Upper lobe of left lung (tissue), 4 donors: ENCODE data around the gene MXI1.

Experiments used
- POLR2A ChIP-seq, 4 donors: fragments of 450-650 bp; IDR thresholded peaks; one replicate each; pipeline ENCODE4 v1.5.1; 2016 to 2017; ENCODE audit warnings: antibody characterized with exemption in 4 of 4, mild to moderate bottlenecking in 2 of 4
- TF ChIP-seq, protein P1 (sequence below), 6 experiments: fragments of 450-650 bp in 4 of 6; fragments of 200-600 bp in 2 of 6; sonication (generic) in 2 of 6; IDR thresholded peaks; one replicate each; pipeline ENCODE4 v1.5.1; 2016 to 2019; ENCODE audit warnings: antibody characterized with exemption in 6 of 6

DNA sequence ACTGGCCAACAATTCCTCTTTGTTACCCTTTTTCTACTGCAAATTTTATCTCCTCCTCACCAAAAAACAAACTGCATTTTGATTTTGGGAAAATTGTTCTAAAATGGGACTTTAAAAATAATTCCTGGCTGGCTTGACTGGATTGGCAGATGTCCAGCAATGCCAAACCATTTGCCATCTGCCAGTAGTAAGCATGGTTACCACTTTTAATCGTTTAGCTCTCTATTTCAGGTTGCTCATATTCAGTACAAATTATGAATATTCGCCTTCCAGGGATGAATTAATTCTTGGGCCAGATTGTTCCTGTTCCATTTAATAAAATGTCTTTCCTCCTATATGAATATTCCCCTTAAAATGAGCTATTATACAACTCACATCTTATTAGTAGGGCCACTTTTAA lies 61.6 kb downstream of the MXI1 start:
- TF ChIP-seq, protein P1, sequence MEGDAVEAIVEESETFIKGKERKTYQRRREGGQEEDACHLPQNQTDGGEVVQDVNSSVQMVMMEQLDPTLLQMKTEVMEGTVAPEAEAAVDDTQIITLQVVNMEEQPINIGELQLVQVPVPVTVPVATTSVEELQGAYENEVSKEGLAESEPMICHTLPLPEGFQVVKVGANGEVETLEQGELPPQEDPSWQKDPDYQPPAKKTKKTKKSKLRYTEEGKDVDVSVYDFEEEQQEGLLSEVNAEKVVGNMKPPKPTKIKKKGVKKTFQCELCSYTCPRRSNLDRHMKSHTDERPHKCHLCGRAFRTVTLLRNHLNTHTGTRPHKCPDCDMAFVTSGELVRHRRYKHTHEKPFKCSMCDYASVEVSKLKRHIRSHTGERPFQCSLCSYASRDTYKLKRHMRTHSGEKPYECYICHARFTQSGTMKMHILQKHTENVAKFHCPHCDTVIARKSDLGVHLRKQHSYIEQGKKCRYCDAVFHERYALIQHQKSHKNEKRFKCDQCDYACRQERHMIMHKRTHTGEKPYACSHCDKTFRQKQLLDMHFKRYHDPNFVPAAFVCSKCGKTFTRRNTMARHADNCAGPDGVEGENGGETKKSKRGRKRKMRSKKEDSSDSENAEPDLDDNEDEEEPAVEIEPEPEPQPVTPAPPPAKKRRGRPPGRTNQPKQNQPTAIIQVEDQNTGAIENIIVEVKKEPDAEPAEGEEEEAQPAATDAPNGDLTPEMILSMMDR (IDR thresholded peaks at IDR 0.05) = no peak
- no peak for TF ChIP-seq POLR2A (IDR thresholded peaks at IDR 0.05)
